SK-N-SH treated with all-trans-retinoic acid at 6 μM for 48 hours (cell line): ENCODE data around the gene PRM1.

ENCODE experiments used
- ATAC-seq: fragments of 200-7000 bp; cut with Tn5 transposase; 3 replicates; pipeline ENCODE4 v1.9.1; 2020; ENCODE audit warnings: mild to moderate bottlenecking, moderate library complexity
- ARNTL ChIP-seq: fragments of 450-650 bp; formaldehyde crosslinking; IDR thresholded peaks from 2 replicates; pipeline ENCODE4 v1.5.0; 2020; ENCODE audit warnings: low read depth, mild to moderate bottlenecking, moderate library complexity, borderline replicate concordance
- CREB5 ChIP-seq: fragments of 250-450 bp; sonication (Bioruptor Pico); IDR thresholded peaks from 2 replicates; pipeline ENCODE4 v1.5.1; 2020; ENCODE audit warnings: low read depth, mild to moderate bottlenecking, moderate library complexity
- CSDC2 ChIP-seq: fragments of 250-450 bp; sonication (Bioruptor Pico); IDR thresholded peaks from 2 replicates; pipeline ENCODE4 v1.5.0; 2020; ENCODE audit warnings: mild to moderate bottlenecking, moderate library complexity
- CSRNP3 ChIP-seq: fragments of 250-450 bp; sonication (Bioruptor Pico); IDR thresholded peaks from 2 replicates; pipeline ENCODE4 v1.5.1; 2021; ENCODE audit warnings: mild to moderate bottlenecking, moderate library complexity
- ESRRG ChIP-seq: fragments of 250-450 bp; sonication (Bioruptor Pico); IDR thresholded peaks from 2 replicates; pipeline ENCODE4 v1.6.1; 2021; ENCODE audit warnings: mild to moderate bottlenecking
- GLIS3 ChIP-seq: fragments of 250-450 bp; sonication (Bioruptor Pico); IDR thresholded peaks from 2 replicates; pipeline ENCODE4 v1.5.0; 2020; ENCODE audit warnings: mild to moderate bottlenecking, moderate library complexity
- ISL1 ChIP-seq: fragments of 250-450 bp; sonication (Bioruptor Pico); IDR thresholded peaks from 2 replicates; pipeline ENCODE4 v2.1.2; 2022; ENCODE audit warnings: mild to moderate bottlenecking, moderate library complexity
- OSR1 ChIP-seq: fragments of 250-450 bp; sonication (Bioruptor Pico); IDR thresholded peaks from 2 replicates; pipeline ENCODE4 v1.8.0; 2022; ENCODE audit warnings: moderate library complexity, mild to moderate bottlenecking, inconsistent platforms
- PPARA ChIP-seq: fragments of 250-450 bp; sonication (Bioruptor Pico); IDR thresholded peaks from 2 replicates; pipeline ENCODE4 v1.5.0; 2020; ENCODE audit warnings: mild to moderate bottlenecking, borderline replicate concordance
- RARB ChIP-seq: fragments of 250-450 bp; sonication (Bioruptor Pico); IDR thresholded peaks from 2 replicates; pipeline ENCODE4 v1.8.0; 2021; ENCODE audit warnings: mild to moderate bottlenecking, moderate library complexity
- SNAI2 ChIP-seq: fragments of 250-450 bp; sonication (Bioruptor Pico); IDR thresholded peaks from 2 replicates; pipeline ENCODE4 v1.5.0; 2020; ENCODE audit warnings: mild to moderate bottlenecking, moderate library complexity
- TCF4 ChIP-seq: fragments of 250-450 bp; sonication (Bioruptor Pico); IDR thresholded peaks from 2 replicates; pipeline ENCODE4 v1.8.0; 2021; ENCODE audit warnings: mild to moderate bottlenecking, moderate library complexity, borderline replicate concordance
- TOX ChIP-seq: fragments of 250-450 bp; sonication (Bioruptor Pico); IDR thresholded peaks from 2 replicates; pipeline ENCODE4 v1.8.0; 2021; ENCODE audit warnings: mild to moderate bottlenecking, moderate library complexity, borderline replicate concordance
- TSHZ2 ChIP-seq: fragments of 250-450 bp; sonication (Bioruptor Pico); IDR thresholded peaks from 2 replicates; pipeline ENCODE4 v1.5.0; 2020; ENCODE audit warnings: mild to moderate bottlenecking, moderate library complexity
- ZC3H10 ChIP-seq: fragments of 250-450 bp; sonication (Bioruptor Pico); IDR thresholded peaks from 2 replicates; pipeline ENCODE4 v1.5.1; 2021; ENCODE audit warnings: mild to moderate bottlenecking, moderate library complexity
- ZFP3 ChIP-seq: fragments of 250-450 bp; sonication (Bioruptor Pico); IDR thresholded peaks from 2 replicates; pipeline ENCODE4 v1.5.0; 2020; ENCODE audit warnings: mild to moderate bottlenecking, moderate library complexity
- ZFP30 ChIP-seq: fragments of 450-650 bp; formaldehyde crosslinking; IDR thresholded peaks from 2 replicates; pipeline ENCODE4 v1.5.0; 2022; ENCODE audit warnings: mild to moderate bottlenecking, moderate library complexity
- ZNF565 ChIP-seq: fragments of 450-650 bp; formaldehyde crosslinking; conservative IDR thresholded peaks from 2 replicates; pipeline ENCODE4 v1.5.0; 2020; ENCODE audit warnings: low read depth, mild to moderate bottlenecking, moderate library complexity
- ZNF70 ChIP-seq: fragments of 450-650 bp; formaldehyde crosslinking; IDR thresholded peaks from 2 replicates; pipeline ENCODE4 v1.5.0; 2020; ENCODE audit warnings: mild to moderate bottlenecking, moderate library complexity
- ZNF8 ChIP-seq: fragments of 450-650 bp; formaldehyde crosslinking; IDR thresholded peaks from 2 replicates; pipeline ENCODE4 v1.5.0; 2020; ENCODE audit warnings: mild to moderate bottlenecking, moderate library complexity
- TF ChIP-seq, protein P1 (sequence below): fragments of 250-450 bp; sonication (Bioruptor Pico); IDR thresholded peaks from 2 replicates; pipeline ENCODE4 v1.8.0; 2021; ENCODE audit warnings: low read depth, mild to moderate bottlenecking, moderate library complexity, borderline replicate concordance

The PRM1 gene

DNA sequence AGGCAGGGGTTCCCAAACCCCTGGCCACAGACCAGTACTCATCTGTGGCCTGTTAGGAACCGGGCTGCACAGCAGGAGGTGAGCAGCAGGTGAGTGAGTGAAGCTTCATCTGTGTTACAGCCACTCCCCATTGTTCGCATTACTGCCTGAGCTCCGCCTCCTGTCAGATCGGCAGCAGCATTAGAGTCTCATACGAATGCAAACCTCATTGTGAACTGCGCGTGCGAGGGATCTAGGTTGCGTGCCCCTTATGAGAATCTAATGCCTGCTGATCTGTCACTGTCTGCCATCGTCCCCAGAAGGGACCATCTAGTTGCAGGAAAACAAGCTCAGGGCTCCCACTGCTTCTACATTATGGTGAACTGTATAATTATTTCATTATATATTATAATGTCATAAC, 39.0 kb upstream of the PRM1 start:
- TF ChIP-seq PPARA (CRISPR knock-in tag) (no peak), ZNF70 (CRISPR knock-in tag) (no peak), ZFP3 (CRISPR knock-in tag) (no peak), TCF4 (CRISPR knock-in tag) (no peak), GLIS3 (CRISPR knock-in tag) (no peak), ESRRG (CRISPR knock-in tag) (no peak), ZFP30 (CRISPR knock-in tag) (no peak), OSR1 (CRISPR knock-in tag) (no peak), RARB (CRISPR knock-in tag) (no peak), ZNF565 (CRISPR knock-in tag) (no peak), CSRNP3 (CRISPR knock-in tag) (no peak), CREB5 (CRISPR knock-in tag) (no peak), ZC3H10 (CRISPR knock-in tag) (no peak)
- no peak for ATAC-seq

- ATAC-seq = peak; percentile 42; the same call in 1 of the 3 replicates
These were observed 38.5 kb upstream of the PRM1 start for GRCh38 chr16:11319529-11320146.

More at GRCh38 chr16:11319529-11320146, 38.5 kb upstream of the PRM1 start:
- TF ChIP-seq CREB5 (CRISPR knock-in tag) = no peak
- TF ChIP-seq ZC3H10 (CRISPR knock-in tag) = no peak
- no peak for TF ChIP-seq ARNTL (CRISPR knock-in tag)
- TF ChIP-seq ZNF8 (CRISPR knock-in tag) = no peak
- TF ChIP-seq GLIS3 (CRISPR knock-in tag) = no peak
- no peak for TF ChIP-seq TCF4 (CRISPR knock-in tag)
- no peak for TF ChIP-seq SNAI2
- no peak for TF ChIP-seq ISL1 (CRISPR knock-in tag)
- no peak for TF ChIP-seq PPARA (CRISPR knock-in tag)
- TF ChIP-seq, protein P1, sequence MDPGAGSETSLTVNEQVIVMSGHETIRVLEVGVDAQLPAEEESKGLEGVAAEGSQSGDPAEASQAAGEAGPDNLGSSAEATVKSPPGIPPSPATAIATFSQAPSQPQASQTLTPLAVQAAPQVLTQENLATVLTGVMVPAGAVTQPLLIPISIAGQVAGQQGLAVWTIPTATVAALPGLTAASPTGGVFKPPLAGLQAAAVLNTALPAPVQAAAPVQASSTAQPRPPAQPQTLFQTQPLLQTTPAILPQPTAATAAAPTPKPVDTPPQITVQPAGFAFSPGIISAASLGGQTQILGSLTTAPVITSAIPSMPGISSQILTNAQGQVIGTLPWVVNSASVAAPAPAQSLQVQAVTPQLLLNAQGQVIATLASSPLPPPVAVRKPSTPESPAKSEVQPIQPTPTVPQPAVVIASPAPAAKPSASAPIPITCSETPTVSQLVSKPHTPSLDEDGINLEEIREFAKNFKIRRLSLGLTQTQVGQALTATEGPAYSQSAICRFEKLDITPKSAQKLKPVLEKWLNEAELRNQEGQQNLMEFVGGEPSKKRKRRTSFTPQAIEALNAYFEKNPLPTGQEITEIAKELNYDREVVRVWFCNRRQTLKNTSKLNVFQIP (CRISPR knock-in tag) = no peak
- no peak for TF ChIP-seq RARB (CRISPR knock-in tag)
- TF ChIP-seq TOX (CRISPR knock-in tag) = no peak
- no peak for TF ChIP-seq CSRNP3 (CRISPR knock-in tag)
- TF ChIP-seq ZNF565 (CRISPR knock-in tag) = no peak
- TF ChIP-seq CSDC2 = no peak
- no peak for TF ChIP-seq TSHZ2 (CRISPR knock-in tag)
